EL (cell line): ENCODE results near the gene MBNL2.

Experiments
- DNase-seq: peaks from one replicate; pipeline ENCODE4 v3.0.0-alpha.2; 2016

MBNL2 gene

GRCh38 chr13:97387485-97387839 is 165.3 kb downstream of the MBNL2 start:
- no peak for DNase-seq

DNA sequence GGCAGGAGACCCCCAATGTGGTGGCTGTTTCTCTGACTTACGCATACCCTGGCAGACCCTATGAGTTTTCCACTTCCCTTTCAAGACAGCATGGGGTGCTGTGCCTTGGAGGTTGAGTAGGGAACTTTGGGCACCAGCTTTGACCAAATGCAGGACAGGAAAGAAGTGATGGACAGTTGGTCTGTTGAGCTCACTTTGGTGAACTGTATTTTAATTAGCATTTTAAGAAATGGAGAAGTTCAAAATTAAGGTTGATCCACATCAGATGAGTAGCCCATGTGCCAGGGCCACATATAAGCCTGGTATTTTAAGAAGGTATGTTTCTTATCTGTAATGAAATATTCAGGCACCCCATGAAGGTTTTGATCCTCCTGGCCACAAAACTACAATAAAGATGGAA is 165.8 kb downstream of the MBNL2 start:
- DNase-seq, result no peak

DNA sequence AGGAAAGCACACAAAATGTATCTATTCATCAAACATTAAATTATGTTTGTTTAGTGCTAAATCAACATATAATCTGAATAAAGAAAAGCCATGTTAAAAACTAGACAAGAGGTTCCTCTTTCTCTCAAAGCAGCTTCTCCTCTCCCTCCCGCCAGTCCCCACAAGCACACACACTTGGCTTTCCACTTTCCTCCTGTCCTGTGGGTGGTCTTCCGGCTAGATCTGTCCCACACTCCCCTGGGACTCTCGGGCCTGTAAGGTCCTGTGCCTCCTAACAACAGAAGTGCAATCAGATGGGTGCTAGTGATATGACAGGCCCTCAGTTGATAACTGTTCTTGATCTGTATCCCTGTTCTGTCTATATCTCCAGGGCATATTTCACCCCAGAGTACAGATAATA is 166.2 kb downstream of the MBNL2 start:
- no peak for DNase-seq

DNA sequence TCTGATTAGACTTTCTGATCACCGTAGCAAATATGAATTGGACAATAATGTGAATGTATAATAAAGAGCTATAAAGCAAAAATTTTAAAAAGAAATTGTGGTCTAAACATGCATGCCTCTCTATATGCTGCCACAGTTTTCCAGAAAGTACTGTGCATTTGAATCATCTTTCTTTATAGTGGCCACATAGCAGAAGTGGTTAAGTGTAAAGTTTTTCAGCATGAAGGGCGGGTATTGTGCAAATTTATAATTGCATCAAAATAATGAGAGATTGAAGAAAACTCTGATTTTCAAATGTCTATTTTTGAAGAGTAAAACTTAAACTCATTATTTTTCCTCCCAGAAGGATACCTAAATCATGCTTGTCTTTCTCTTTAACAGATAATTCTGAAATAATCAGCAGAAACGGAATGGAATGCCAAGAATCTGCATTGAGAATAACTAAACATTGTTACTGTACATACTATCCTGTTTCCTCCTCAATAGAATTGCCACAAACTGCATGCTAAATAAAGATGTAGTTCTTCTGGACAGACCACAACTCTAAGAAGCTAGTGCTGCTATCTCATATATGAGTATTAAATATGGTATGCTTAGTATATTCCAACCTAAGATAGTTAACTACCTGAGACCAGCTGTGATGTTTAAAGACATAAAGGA is 168.9 kb downstream of the MBNL2 start:
- peak; percentile 34 for DNase-seq

DNA sequence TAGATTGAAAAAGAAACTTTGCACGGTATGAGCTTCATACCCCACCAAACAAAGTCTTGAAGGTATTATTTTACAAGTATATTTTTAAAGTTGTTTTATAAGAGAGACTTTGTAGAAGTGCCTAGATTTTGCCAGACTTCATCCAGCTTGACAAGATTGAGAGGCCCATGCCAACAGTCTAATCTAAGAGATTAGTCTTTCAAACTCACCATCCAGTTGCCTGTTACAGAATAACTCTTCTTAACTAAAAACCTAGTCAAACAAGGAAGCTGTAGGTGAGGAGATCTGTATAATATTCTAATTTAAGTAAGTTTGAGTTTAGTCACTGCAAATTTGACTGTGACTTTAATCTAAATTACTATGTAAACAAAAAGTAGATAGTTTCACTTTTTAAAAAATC is 169.9 kb downstream of the MBNL2 start:
- no peak for DNase-seq

DNA sequence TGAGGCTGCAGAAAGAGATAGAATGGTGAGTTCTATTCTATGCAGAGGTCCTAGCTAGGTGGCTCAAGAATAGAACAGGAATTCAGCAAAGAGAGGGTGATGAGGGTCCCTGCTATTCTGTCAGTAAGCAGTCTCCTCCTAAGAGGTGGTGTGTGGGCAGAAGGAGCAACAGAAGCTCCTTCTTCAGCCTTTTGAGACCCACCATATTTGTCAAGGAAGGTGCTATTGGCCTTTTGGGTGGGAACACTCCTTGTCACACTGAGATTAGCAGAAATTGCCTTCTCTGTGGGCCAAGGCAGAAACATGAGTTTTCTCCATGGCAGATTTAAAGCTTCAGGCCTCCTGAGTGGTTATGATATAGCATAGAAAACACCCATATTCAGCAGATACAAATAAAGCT is 172.4 kb downstream of the MBNL2 start:
- DNase-seq, result no peak

GRCh38 chr13:97395447-97396136 is 173.5 kb downstream of the MBNL2 start:
- peak; percentile 53 for DNase-seq

- no peak for DNase-seq
Measured at GRCh38 chr13:97397267-97397666, 175.1 kb downstream of the MBNL2 start.

DNA sequence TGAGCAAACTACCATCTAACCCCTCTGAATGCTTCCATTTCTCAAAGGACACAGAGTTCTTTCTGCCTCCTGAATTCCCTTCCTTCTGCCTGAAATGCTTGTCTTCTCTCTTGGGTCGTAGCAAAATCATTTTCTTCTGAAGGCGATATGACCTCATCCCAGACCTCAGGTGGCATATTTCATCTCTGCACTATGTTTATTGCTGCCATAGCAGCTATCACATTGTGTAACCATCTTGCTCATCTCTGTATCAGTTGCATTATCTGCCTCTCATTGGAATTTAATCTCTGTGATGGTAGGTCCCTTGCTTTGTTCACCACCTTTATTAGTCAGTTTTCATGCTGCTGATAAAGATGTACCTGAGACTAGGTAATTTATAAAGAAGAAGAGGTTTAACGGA is 179.3 kb downstream of the MBNL2 start:
- no peak for DNase-seq

GRCh38 chr13:97403893-97404750 is 182.0 kb downstream of the MBNL2 start:
- DNase-seq, result peak; percentile 26

DNA sequence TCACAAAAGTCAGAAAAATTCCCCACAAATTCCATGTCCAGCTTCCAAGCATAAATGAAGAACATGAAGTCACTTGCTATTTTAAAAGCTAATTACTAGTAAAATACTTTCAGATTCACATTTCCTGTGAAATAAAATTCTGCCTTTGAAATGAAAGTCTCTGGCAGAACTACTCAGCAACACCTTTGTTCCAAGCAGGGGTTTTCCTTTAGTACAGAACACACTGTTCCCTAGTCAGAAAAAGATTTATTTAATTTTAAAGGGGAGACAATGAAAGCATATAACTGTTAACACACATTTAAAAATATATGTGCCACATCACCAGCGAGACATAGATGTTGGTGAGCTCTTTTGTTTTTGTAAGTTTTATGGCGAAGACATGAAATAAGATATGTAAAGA is 185.4 kb downstream of the MBNL2 start:
- DNase-seq, result no peak

- DNase-seq, result no peak
Measured at GRCh38 chr13:97408938-97409337, 186.8 kb downstream of the MBNL2 start.

- no peak for DNase-seq
Measured at GRCh38 chr13:97411984-97412383, 189.9 kb downstream of the MBNL2 start.

DNA sequence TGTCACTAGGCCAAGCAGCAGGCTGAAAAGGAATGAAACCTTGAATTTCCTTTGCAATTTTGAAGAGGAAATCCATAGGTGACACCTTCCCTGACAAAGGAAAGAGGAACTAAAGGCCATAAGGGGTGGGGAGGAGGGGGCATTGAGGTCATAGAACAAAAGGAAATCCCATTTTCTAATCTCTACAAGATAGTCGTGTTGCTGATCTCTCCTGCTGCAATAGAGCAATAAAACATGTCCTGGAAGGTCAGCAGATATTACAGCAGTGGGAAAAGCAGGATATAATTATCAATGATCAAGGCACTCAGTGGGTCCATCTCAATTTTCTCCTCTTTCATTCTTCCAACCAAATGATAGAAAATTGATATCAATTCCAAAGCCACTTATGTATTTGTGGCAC is 191.6 kb downstream of the MBNL2 start:
- no peak for DNase-seq

DNA sequence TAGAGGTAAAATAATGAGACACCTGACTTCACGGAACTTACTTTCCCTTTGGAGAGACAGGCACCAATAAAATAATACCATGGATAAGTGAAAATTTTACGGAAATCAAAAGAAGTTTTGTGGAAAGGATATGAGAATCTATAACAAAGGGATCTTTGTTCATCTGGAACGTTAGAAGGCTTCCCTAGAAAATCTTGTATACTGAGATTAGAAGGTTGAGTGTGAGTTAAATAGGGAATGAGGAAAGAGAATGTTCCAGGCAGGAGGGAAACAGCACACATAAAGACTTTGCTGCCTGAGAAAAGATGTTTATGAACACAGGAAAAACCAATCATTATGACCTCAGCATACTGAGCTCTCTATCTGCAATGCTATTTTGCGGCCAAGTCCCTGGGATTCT is 192.3 kb downstream of the MBNL2 start:
- no peak for DNase-seq

DNA sequence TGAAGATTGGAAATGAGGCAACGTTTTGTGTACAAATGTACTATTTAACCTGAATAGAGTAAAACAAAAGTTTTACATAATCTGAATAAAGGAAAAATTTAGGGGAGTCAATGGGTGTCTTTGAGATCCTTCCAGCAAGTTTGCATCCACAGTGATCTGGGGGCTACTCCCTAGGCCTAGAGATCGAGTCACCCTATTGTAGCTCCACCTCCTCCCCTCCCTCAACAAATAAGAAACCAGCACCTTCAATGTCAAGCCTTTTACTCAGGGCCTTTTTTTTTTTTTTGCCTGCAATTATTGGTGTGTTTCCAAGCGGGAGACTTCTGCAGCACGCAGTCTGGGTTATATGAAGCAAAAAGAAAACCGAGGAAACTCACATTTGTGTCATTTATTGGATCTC is 195.6 kb downstream of the MBNL2 start:
- DNase-seq, result no peak

DNA sequence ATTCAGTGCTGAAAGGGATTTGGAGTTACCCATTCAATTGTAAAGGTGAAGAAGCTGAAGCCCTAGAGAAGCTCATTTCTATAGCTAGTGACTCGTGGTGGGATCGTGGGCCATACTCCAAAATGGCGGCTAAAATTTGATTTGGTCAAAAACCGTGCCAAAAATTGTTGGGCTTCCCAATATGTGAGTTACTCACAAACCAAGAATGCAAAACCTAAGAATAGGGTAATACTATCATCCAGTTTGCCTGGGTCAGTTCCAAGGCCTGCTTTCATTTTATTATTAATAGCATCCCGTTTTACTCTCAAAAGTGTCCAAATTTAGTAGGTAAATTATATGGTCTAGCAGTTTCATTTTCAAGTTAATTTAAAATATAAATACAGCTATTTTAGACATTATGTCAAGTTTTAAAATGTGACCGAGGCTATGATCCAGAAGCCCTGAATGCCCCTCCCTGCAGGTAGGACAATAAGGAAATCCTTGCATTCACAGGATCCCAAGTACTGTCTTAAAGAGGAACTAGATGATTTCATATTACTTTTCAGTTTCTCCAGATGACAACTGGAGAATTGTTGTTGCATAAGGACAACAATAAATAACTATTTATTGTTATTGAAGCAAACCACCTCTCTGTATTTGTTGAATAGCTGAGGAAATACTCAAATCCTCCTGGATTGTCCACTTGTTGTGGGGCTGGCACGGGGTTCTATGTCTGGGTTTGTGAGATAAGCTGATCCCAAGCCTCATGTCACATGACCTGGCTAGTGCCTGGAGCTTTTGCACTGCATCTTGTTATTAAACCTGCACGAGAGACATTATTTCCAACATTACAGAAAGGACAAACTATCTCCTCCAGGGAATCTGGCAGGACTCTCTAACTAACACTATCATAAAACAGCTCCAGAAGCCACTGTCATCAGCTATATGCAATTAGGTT is 200.3 kb downstream of the MBNL2 start:
- peak; percentile 18 for DNase-seq

DNA sequence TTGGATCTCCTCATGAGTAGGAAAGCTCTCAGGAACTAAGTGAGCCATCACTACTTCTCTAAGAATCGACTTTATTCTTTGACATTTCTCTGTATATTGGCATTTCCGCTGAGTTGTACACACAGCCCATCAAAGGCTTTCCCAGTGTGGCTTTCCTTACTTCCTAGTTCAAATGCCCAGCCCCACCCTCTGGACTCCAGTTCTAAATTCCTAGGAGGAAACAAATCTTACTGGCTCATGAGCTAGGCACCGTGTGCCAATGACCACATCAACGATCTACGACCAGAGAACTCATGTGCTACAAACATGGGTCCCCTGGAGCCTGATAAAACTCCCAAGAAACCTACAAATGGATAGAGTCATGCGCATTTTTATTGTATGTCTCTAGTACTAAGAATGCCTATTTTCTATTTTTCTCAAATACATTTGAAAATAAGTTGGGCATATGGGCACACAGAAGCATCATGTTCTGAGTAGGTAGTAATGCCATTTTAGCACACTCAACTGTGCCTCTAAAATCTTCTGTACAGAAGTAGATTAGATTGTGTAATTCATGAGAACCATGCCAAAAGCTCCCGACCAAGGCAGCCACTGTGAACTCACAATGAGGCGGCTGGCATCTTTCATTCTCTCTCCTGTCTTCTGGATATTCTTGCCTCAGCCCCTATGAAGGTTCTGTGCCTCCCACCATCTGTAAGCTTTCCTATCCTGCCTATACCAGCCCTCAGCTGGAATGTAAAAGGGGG is 201.3 kb downstream of the MBNL2 start:
- DNase-seq, result no peak

GRCh38 chr13:97425590-97425989 is 203.5 kb downstream of the MBNL2 start:
- DNase-seq, result no peak

- no peak for DNase-seq
Measured at GRCh38 chr13:97426695-97427094, 204.6 kb downstream of the MBNL2 start.

- peak; percentile 38 for DNase-seq
Measured at GRCh38 chr13:97429681-97430081, 207.5 kb downstream of the MBNL2 start.

DNA sequence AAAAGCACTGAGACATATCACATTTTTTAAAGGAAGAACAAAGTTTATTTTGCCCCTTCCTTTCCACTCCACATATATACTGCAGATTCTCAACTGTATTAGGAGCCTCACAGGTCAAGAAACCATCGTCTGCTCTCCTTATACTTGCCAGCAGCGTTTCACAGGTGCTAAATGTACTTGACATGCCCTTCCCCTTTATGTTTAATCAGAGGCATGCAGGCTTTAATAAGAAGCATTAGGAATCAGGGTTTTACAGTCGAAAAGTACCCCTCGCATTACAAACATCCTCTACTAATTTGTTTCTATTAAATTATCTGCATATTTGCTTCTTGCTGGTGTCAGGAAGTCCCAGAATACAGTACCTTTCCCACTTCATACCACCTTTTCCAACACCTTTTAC is 208.2 kb downstream of the MBNL2 start:
- no peak for DNase-seq
